ENCODE results near the gene ACTMAP.

DNA sequence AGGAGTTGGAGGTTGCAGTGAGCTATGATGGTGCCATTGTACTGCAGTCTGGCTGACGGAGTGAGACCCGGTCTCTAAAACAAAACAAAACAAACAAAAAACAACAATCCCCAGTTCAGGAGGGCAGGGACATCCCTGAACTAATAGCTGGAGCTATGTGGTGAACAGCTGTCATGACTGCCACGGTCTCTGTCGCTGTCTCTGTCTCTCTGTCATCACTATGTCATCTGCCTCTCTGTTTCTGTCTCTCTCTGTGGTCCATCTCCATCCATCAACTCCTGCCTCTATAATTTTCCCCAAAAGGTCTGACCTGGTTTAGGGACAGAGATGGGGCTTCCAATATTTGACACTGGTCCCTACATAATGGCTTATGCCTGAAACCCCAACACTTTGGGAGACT is 26.0 kb downstream of the ACTMAP start:
- TF ChIP-seq YY1 (IDR thresholded peaks at IDR 0.05), result no peak
- TF ChIP-seq, protein P1, sequence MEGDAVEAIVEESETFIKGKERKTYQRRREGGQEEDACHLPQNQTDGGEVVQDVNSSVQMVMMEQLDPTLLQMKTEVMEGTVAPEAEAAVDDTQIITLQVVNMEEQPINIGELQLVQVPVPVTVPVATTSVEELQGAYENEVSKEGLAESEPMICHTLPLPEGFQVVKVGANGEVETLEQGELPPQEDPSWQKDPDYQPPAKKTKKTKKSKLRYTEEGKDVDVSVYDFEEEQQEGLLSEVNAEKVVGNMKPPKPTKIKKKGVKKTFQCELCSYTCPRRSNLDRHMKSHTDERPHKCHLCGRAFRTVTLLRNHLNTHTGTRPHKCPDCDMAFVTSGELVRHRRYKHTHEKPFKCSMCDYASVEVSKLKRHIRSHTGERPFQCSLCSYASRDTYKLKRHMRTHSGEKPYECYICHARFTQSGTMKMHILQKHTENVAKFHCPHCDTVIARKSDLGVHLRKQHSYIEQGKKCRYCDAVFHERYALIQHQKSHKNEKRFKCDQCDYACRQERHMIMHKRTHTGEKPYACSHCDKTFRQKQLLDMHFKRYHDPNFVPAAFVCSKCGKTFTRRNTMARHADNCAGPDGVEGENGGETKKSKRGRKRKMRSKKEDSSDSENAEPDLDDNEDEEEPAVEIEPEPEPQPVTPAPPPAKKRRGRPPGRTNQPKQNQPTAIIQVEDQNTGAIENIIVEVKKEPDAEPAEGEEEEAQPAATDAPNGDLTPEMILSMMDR (IDR thresholded peaks at IDR 0.05; ENCODE audit: low read depth, low read length, missing input control), result no peak
- TF ChIP-seq SP1 (IDR thresholded peaks at IDR 0.05), result no peak

Measured in liver (tissue), 3 donors.